ENCODE measurements around the gene SEPTIN5. TPM values are rescaled to one million over a fixed set of nuclear protein-coding genes. Genes with fewer than 3 reads are reported as not detected.

SEPTIN5 gene
- total RNA-seq, 4 donors from 2014 or later, result 21.9 to 51.1 (median 26.4) TPM

- Histone ChIP-seq H3K36me3 (peaks cover 0 to 5% of the 10 kb centered on the region in 2 donors), H3K27me3 (peaks cover 32% of the 10 kb centered on the region), H3K4me1 (peaks cover 0 to 63% (median 27%) of the 10 kb centered on the region in 3 donors), H3K9me3 (no peaks in the 10 kb centered on the region), H3K27ac (peak overlapping the region in 1 of 4 donors; percentile 75), H3K4me3 (peak overlapping the region in 1 of 2 donors; percentile 71)
- ATAC-seq, result no peak
- no peak for TF ChIP-seq EP300 (IDR thresholded peaks at IDR 0.05)
- no peak for TF ChIP-seq POLR2AphosphoS5 (IDR thresholded peaks at IDR 0.05)
- TF ChIP-seq POLR2A (IDR thresholded peaks at IDR 0.05), result no peak
- TF ChIP-seq CTCF (IDR thresholded peaks at IDR 0.05), result no peak
- WGBS, 2 donors (ENCODE audit: low coverage in 1 of 2), result no CpG with 5 or more reads among the region's 4 CpGs
These were observed 1.1 kb downstream of the SEPTIN5 start for GRCh38 chr22:19715188-19715930.

GRCh38 chr22:19716041-19716828 lies 1.9 kb downstream of the SEPTIN5 start:
- no CpG with 5 or more reads among the region's 11 CpGs for WGBS, 2 donors (ENCODE audit: low coverage in 1 of 2)
- peaks cover 36% of the 10 kb centered on the region for H3K27me3 ChIP-seq

DNA sequence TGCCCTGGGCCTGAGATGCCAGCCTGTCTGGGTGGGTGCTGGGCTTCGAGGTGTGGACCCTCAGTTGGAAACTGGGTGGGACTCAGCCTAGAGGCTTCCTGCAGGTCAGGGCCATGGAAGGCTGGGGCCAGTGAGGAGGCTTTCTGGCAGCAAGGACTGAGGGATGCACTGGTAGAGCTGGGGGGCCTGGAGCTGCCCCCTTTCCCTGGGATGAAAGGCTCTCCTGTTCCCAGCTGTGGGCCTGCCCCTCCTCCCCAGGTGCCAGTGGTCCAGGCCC lies 2.5 kb downstream of the SEPTIN5 start:
- Histone ChIP-seq H3K4me3 (no peak overlapping the region), H3K4me1 (peaks cover 0 to 63% (median 27%) of the 10 kb centered on the region in 3 donors), H3K27ac (no peak overlapping the region), H3K27me3 (peaks cover 42% of the 10 kb centered on the region), H3K36me3 (peaks cover 0 to 20% of the 10 kb centered on the region in 2 donors), H3K9me3 (no peaks in the 10 kb centered on the region)
- WGBS, 2 donors (ENCODE audit: low coverage in 1 of 2), result no CpG with 5 or more reads among the region's 1 CpG
- no peak for ATAC-seq
- TF ChIP-seq CTCF (IDR thresholded peaks at IDR 0.05) (no peak), POLR2AphosphoS5 (IDR thresholded peaks at IDR 0.05) (no peak), POLR2A (IDR thresholded peaks at IDR 0.05) (no peak), EP300 (IDR thresholded peaks at IDR 0.05) (no peak)

More at GRCh38 chr22:19716041-19716828, 1.9 kb downstream of the SEPTIN5 start:
- ATAC-seq, result no peak
- H3K4me3 ChIP-seq, result no peak overlapping the region
- TF ChIP-seq CTCF (IDR thresholded peaks at IDR 0.05) (no peak), POLR2AphosphoS5 (IDR thresholded peaks at IDR 0.05) (no peak), POLR2A (IDR thresholded peaks at IDR 0.05) (no peak), EP300 (IDR thresholded peaks at IDR 0.05) (no peak)
- no peaks in the 10 kb centered on the region for H3K9me3 ChIP-seq
- H3K36me3 ChIP-seq, result peaks cover 0 to 14% of the 10 kb centered on the region in 2 donors
- H3K4me1 ChIP-seq, result peaks cover 0 to 63% (median 27%) of the 10 kb centered on the region in 3 donors
- no peak overlapping the region for H3K27ac ChIP-seq

DNA sequence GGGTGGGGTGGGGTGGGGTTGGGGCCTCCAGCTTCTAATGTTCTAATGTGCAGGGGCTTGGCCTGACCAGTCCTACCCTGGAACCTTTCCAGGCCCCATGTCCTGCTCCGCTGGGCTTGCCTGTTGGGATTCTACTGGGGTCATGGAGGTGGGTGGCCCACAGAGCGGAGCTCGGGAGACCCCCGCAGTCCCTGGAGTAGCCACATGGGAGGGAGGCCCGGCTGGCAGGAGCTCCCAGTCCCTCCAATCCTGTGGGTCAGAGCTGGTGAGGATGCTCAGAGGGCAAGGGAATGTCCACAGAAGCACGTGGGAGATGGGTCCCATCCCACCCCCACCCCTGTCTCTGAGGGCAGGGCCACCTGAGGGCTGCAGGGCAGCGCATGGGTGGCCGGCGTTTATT lies 2.9 kb downstream of the SEPTIN5 start:
- peaks cover 0 to 63% (median 27%) of the 10 kb centered on the region in 3 donors for H3K4me1 ChIP-seq
- TF ChIP-seq CTCF (IDR thresholded peaks at IDR 0.05), result no peak
- TF ChIP-seq POLR2AphosphoS5 (IDR thresholded peaks at IDR 0.05), result no peak
- no peak for TF ChIP-seq POLR2A (IDR thresholded peaks at IDR 0.05)
- no peak for TF ChIP-seq EP300 (IDR thresholded peaks at IDR 0.05)

More for the DNA sequence above, 2.9 kb downstream of the SEPTIN5 start:
- Histone ChIP-seq H3K27ac (peak overlapping the region in 1 of 4 donors; percentile 77), H3K9me3 (no peaks in the 10 kb centered on the region), H3K27me3 (peaks cover 46% of the 10 kb centered on the region), H3K36me3 (peaks cover 0 to 24% of the 10 kb centered on the region in 2 donors), H3K4me3 (no peak overlapping the region)
- 40 to 60% methylated on average over 1 of the region's 9 CpGs for WGBS, 2 donors (ENCODE audit: low coverage in 1 of 2)
- ATAC-seq, result no peak

All from gastroesophageal sphincter (tissue), 4 donors.